ENCODE measurements around the gene ZDHHC14. TPM values are rescaled to one million over a fixed set of nuclear protein-coding genes. Genes with fewer than 3 reads are reported as not detected.
"Not testable (repeated sequence)": the region's sequence is repeated elsewhere in the genome, so short reads cannot be mapped to it uniquely, and the experiment has no call there.

ZDHHC14 gene
- total RNA-seq, 1 donor from 2014 or later = 15.2 TPM

DNA sequence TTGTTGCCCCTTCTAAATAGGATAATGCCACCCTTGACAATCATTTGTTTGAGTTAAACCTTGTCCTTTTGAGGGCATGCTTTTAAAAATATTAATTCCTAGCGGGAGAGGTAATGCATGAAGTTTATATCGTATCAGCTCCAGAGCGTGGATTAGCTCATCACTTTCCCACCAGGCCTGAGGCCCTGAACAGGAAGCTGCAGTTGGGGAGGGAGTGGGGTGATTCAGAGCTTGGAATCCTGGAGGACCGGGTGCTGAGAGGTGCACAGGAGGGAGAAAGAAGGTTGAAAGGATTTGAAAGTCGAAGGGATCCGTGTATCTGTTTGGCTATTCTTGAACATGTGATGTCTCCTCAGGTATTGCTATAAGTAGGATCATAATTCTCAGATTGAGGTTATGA is 25.0 kb downstream of the ZDHHC14 start:
- H3K27ac ChIP-seq = no peak overlapping the region

DNA sequence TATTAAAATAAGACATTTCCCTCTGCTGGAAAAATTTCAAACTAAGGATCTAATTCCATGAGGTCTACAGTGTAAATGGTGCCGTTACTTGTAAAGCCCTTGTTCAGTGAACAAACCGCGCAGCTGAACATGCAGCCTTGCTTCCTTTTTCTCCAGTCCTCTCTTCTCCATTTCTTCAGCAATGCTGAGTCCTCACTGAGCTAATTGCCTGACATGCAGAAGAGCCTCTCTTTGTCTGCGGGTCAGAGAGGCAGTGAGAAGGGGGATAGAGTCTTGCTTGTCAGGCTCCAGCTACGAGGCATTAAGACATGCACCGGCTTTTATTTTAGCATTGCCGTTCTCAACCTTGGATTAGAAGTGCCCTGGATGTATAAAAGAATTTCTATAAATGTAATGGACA is 25.7 kb downstream of the ZDHHC14 start:
- H3K36me3 ChIP-seq = no peaks in the 10 kb centered on the region
- no peaks in the 10 kb centered on the region for H3K9me3 ChIP-seq
- intact Hi-C loops (cut with DNase I) = no loop called here
- no peak for DNase-seq (ENCODE audit: extremely low spot score in 2 of 2)
- no peak overlapping the region for H3K4me3 ChIP-seq
- H3K4me1 ChIP-seq = no peaks in the 10 kb centered on the region
- no peak overlapping the region for H3K27ac ChIP-seq
- H3K27me3 ChIP-seq = no peaks in the 10 kb centered on the region
- no peak for TF ChIP-seq POLR2A (IDR thresholded peaks at IDR 0.05)
- no peak for TF ChIP-seq POLR2AphosphoS5 (IDR thresholded peaks at IDR 0.05; ENCODE audit: insufficient read depth in 1 of 2, low read depth in 1 of 2)
- TF ChIP-seq, protein P1, sequence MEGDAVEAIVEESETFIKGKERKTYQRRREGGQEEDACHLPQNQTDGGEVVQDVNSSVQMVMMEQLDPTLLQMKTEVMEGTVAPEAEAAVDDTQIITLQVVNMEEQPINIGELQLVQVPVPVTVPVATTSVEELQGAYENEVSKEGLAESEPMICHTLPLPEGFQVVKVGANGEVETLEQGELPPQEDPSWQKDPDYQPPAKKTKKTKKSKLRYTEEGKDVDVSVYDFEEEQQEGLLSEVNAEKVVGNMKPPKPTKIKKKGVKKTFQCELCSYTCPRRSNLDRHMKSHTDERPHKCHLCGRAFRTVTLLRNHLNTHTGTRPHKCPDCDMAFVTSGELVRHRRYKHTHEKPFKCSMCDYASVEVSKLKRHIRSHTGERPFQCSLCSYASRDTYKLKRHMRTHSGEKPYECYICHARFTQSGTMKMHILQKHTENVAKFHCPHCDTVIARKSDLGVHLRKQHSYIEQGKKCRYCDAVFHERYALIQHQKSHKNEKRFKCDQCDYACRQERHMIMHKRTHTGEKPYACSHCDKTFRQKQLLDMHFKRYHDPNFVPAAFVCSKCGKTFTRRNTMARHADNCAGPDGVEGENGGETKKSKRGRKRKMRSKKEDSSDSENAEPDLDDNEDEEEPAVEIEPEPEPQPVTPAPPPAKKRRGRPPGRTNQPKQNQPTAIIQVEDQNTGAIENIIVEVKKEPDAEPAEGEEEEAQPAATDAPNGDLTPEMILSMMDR (IDR thresholded peaks at IDR 0.05) = no peak

More for the DNA sequence above, 25.0 kb downstream of the ZDHHC14 start:
- TF ChIP-seq, protein P1 (IDR thresholded peaks at IDR 0.05) = no peak
- no peak for TF ChIP-seq POLR2AphosphoS5 (IDR thresholded peaks at IDR 0.05; ENCODE audit: insufficient read depth in 1 of 2, low read depth in 1 of 2)
- no peaks in the 10 kb centered on the region for H3K36me3 ChIP-seq
- no peaks in the 10 kb centered on the region for H3K9me3 ChIP-seq
- intact Hi-C loops (cut with DNase I) = no loop called here
- no peak for DNase-seq (ENCODE audit: extremely low spot score in 2 of 2)
- no peak overlapping the region for H3K4me3 ChIP-seq
- no peaks in the 10 kb centered on the region for H3K27me3 ChIP-seq
- no peaks in the 10 kb centered on the region for H3K4me1 ChIP-seq

DNA sequence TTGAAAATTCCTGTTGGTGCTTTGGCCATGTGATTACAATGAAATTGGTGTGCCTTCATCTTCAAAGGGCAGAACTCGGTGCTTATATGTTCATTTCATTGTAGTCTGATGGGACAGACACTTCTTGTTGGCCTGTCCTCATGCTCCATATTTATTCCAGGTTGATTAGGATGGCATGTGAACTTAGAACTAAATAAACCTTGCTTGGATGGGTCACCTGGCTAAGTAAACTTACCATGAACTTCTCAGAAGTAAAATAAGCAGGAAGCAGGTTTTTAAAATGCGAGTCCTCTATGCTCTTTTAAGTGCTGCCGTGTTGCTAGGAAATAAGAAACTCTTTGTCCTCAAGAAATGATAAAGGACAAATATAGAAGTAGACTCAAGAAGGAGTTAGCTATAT is 26.7 kb downstream of the ZDHHC14 start:
- no peak for DNase-seq (ENCODE audit: extremely low spot score in 2 of 2)
- Histone ChIP-seq H3K9me3 (no peaks in the 10 kb centered on the region), H3K27ac (no peak overlapping the region), H3K27me3 (no peaks in the 10 kb centered on the region), H3K36me3 (no peaks in the 10 kb centered on the region), H3K4me1 (no peaks in the 10 kb centered on the region), H3K4me3 (no peak overlapping the region)
- intact Hi-C loops (cut with DNase I) = no loop called here
- TF ChIP-seq POLR2A (IDR thresholded peaks at IDR 0.05) (no peak), POLR2AphosphoS5 (IDR thresholded peaks at IDR 0.05; ENCODE audit: insufficient read depth in 1 of 2, low read depth in 1 of 2) (no peak)
- TF ChIP-seq, protein P1 (IDR thresholded peaks at IDR 0.05) = no peak

DNA sequence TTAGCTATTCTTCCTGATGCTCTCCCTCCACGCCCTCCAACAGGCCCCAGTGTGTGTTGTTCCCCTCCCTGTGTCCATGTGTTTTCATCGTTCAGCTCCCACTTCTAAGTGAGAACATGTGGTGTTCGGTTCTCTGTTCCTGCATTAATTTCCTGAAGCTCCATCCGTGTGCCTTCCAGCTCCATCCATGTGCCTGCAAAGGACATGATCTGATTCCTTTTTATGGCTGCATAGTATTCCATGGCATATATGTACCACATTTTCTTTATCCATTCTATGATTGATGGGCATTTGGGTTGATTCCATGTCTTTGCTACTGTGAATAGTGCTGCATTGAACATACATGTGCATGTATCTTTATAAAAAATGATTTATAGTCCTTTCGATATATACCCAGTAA is 27.4 kb downstream of the ZDHHC14 start:
- DNase-seq (ENCODE audit: extremely low spot score in 2 of 2); H3K27ac ChIP-seq; H3K27me3 ChIP-seq; H3K9me3 ChIP-seq; H3K4me3 ChIP-seq; H3K4me1 ChIP-seq; intact Hi-C loops (cut with DNase I); H3K36me3 ChIP-seq: not testable (repeated sequence)

DNA sequence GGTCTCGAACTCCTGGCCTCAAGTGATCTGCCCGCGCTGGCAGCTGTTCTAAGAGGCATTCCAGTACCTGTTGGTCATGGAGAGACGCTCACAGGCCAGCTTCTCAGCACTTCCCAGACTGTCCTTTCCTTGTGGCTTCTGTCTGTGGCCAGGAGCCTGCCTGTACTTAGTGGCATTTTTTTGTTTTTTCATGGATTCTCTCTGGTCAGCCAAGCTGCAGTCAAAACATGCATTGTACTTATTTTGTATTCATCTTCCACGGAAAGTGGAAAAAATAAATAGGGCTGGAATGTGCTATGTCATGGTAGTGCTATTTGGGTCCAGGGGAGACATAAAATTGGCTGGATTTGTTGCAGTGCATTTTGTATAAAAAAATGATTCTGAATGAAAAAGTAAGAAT is 29.1 kb downstream of the ZDHHC14 start:
- no peak for DNase-seq (ENCODE audit: extremely low spot score in 2 of 2)
- TF ChIP-seq POLR2A (IDR thresholded peaks at IDR 0.05) (no peak), POLR2AphosphoS5 (IDR thresholded peaks at IDR 0.05; ENCODE audit: insufficient read depth in 1 of 2, low read depth in 1 of 2) (no peak)
- TF ChIP-seq, protein P1 (IDR thresholded peaks at IDR 0.05) = no peak
- no peak overlapping the region for H3K4me3 ChIP-seq
- no peak overlapping the region for H3K27ac ChIP-seq
- H3K4me1 ChIP-seq = no peaks in the 10 kb centered on the region
- intact Hi-C loops (cut with DNase I) = no loop called here
- H3K36me3 ChIP-seq = no peaks in the 10 kb centered on the region
- H3K9me3 ChIP-seq = no peaks in the 10 kb centered on the region
- H3K27me3 ChIP-seq = no peaks in the 10 kb centered on the region

DNA sequence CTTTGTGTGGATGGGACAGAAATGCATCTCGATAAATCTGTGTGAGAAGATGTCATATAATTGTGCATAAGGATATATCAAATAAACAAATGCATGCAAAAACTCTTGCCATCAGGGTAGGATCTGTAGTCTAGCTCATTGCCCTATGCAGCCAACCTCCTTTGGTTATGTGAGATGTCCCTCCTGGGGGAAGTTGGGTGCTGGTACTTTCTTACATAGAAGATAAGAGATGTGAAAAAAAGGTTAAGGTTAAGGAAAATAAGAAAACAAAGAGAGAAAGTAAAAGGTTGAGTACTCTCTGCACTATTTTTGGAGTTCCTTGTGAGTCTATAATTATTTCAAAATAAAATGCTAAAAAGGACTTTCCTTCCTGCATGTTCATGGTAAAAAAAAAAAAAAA is 30.4 kb downstream of the ZDHHC14 start:
- Histone ChIP-seq H3K4me1 (no peaks in the 10 kb centered on the region), H3K27me3 (no peaks in the 10 kb centered on the region), H3K9me3 (no peaks in the 10 kb centered on the region), H3K4me3 (no peak overlapping the region), H3K36me3 (no peaks in the 10 kb centered on the region), H3K27ac (no peak overlapping the region)
- DNase-seq (ENCODE audit: extremely low spot score in 2 of 2) = no peak
- intact Hi-C loops (cut with DNase I) = no loop called here
- TF ChIP-seq POLR2AphosphoS5 (IDR thresholded peaks at IDR 0.05; ENCODE audit: insufficient read depth in 1 of 2, low read depth in 1 of 2) = no peak
- TF ChIP-seq, protein P1 (IDR thresholded peaks at IDR 0.05) = no peak
- no peak for TF ChIP-seq POLR2A (IDR thresholded peaks at IDR 0.05)

All from vagina (tissue), 2 donors.